Lung (tissue), 12 donors: ENCODE data around the gene ATP6V1F. TPM values are rescaled to one million over a fixed set of nuclear protein-coding genes. Genes with fewer than 3 reads are reported as not detected.
A peak's percentile ranks its signal among the peaks of the same experiment; 100 is the strongest.

Source experiments
- ATAC-seq: fragments of 200-7000 bp; cut with Tn5 transposase; one replicate; pipeline ENCODE4 v1.9.1; 2020; ENCODE audit warnings: moderate number of reproducible peaks; ENCODE audit not compliant: insufficient read depth, low FRiP score
- DNase-seq, 3 donors: peaks; one replicate each; pipeline ENCODE4 v3.0.0-alpha.2; 2013 to 2017
- H3K27ac ChIP-seq, 2 donors: one replicate each; pipeline ENCODE4 v1.5.1; 2013; ENCODE audit warnings: mild to moderate bottlenecking in 2 of 2, moderate library complexity in 2 of 2, control low read depth in 1 of 2, inconsistent platforms in 1 of 2, low read depth in 1 of 2, low read length in 1 of 2
- H3K27me3 ChIP-seq, 3 donors: one replicate each; pipeline ENCODE4 v1.5.1; 2013; ENCODE audit warnings: low read length in 2 of 3; ENCODE audit not compliant: control insufficient read depth in 3 of 3, insufficient read depth in 3 of 3
- H3K36me3 ChIP-seq, 4 donors: one replicate each; pipeline ENCODE4 v1.5.1; 2013; ENCODE audit warnings: low read length in 4 of 4, mild to moderate bottlenecking in 1 of 4, moderate library complexity in 1 of 4; ENCODE audit not compliant: control insufficient read depth in 4 of 4, insufficient read depth in 4 of 4
- H3K4me1 ChIP-seq, 5 donors: one replicate each; pipeline ENCODE4 v1.5.1; 2013; ENCODE audit warnings: low read length in 5 of 5, mild to moderate bottlenecking in 2 of 5, moderate library complexity in 1 of 5; ENCODE audit not compliant: control insufficient read depth in 5 of 5, insufficient read depth in 5 of 5
- H3K4me3 ChIP-seq: one replicate; pipeline ENCODE4 v1.5.1; 2013; ENCODE audit warnings: mild to moderate bottlenecking, control low read depth, moderate library complexity
- H3K9ac ChIP-seq, 2 donors: one replicate each; pipeline ENCODE4 v1.5.1; 2013; ENCODE audit warnings: low read length in 2 of 2, control low read depth in 1 of 2; ENCODE audit not compliant: insufficient read depth in 1 of 2
- H3K9me3 ChIP-seq, 4 donors: one replicate each; pipeline ENCODE4 v1.5.1; 2013; ENCODE audit warnings: low read length in 3 of 4, mild to moderate bottlenecking in 1 of 4, moderate library complexity in 1 of 4; ENCODE audit not compliant: control insufficient read depth in 4 of 4, insufficient read depth in 3 of 4
- WGBS, 2 donors: extraction: QIAGEN DNeasy Blood & Tissue Kit; methylation state at CpG; one replicate each; pipeline ENCODE4 v1.1.7; 2013; 5-methylcytosine and 5-hydroxymethylcytosine counted together
- polyA plus RNA-seq, 2 donors: library from polyadenylated mRNA; stranded (reverse); fragments of 200-250 nt; gene quantifications; one replicate each; pipeline ENCODE4 v1.2.1, GENCODE V29; 2013
- total RNA-seq, 2 donors: library from RNA; depleted of rRNA in 1 of 2; stranded (reverse); fragments of >200 nt in 1 of 2; gene quantifications; one replicate each; pipeline ENCODE4 v1.2.1, GENCODE V29; 2014 to 2021
- TF ChIP-seq, protein P1 (sequence below): IDR thresholded peaks from 2 replicates; pipeline ENCODE4 v1.5.1; 2012; ENCODE audit warnings: mild to moderate bottlenecking; ENCODE audit errors: control extremely low read depth, extremely low read depth
- donor health status: control.
- donor health status: control.
- donor health status: Bipolar disorder and iron deficiency.
- donor health status: healthy.
- donor health status: DM: yes; HTN: yes; CAD: no.

ATP6V1F gene
- total and polyA plus RNA-seq, 4 donors, result 43.9 to 383 (median 225) TPM

DNA sequence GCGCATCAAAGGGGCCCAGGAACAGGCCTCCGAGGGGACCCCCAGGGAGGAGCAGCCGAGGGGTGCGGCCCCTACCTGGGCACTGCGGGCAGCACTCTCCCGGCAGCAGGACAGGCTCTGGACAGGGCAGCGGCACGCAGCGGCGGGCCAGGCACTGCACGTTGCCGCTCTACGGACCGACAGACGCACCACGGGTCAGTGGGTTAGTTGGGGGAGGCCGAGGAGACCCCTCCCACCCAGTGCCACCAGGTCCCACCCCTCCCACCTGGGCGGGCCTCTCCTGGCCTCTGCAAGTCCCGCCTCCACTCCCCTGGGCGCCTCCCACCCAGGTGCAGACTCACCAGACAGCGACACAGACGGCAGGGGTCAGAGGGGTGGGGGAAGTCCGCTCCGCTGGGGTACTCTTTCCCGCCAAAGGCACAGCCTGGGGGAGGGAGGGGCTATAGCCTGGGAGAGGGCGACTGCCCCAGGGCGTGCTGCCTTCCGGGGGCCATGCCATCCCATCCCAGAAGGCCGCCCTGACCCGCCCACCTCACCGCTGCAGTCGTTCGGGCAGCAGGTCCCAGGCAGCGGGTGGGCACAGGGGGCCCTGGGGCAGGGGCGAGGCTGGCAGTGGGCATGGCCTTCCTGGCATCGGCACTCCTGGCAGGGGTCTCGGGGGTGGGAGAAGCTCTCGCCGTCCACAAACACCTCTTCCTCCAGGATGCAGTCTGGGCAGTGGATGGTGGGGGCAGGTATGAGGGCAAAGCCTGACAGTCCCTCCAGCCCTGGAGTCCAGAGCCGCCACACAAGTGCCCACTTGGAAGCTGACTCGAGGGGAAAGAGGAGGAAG is 28.7 kb downstream of the ATP6V1F start:
- H3K4me1 ChIP-seq, result peaks cover 0 to 3% (median 0%) of the 10 kb centered on the region in 5 donors
- peak in 1 of 3 donors; percentile 18 for DNase-seq
- no peak overlapping the region for H3K4me3 ChIP-seq
- 33 to 39% methylated on average over 29 to 41 of the region's 41 CpGs for WGBS, 2 donors
- no peak overlapping the region for H3K27ac ChIP-seq
- no peaks in the 10 kb centered on the region for H3K9me3 ChIP-seq
- TF ChIP-seq, protein P1, sequence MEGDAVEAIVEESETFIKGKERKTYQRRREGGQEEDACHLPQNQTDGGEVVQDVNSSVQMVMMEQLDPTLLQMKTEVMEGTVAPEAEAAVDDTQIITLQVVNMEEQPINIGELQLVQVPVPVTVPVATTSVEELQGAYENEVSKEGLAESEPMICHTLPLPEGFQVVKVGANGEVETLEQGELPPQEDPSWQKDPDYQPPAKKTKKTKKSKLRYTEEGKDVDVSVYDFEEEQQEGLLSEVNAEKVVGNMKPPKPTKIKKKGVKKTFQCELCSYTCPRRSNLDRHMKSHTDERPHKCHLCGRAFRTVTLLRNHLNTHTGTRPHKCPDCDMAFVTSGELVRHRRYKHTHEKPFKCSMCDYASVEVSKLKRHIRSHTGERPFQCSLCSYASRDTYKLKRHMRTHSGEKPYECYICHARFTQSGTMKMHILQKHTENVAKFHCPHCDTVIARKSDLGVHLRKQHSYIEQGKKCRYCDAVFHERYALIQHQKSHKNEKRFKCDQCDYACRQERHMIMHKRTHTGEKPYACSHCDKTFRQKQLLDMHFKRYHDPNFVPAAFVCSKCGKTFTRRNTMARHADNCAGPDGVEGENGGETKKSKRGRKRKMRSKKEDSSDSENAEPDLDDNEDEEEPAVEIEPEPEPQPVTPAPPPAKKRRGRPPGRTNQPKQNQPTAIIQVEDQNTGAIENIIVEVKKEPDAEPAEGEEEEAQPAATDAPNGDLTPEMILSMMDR, result no peak
- H3K36me3 ChIP-seq, result no peaks in the 10 kb centered on the region
- peaks cover 0 to 12% (median 0%) of the 10 kb centered on the region in 3 donors for H3K27me3 ChIP-seq
- ATAC-seq, result peak; percentile 29
- no peak overlapping the region for H3K9ac ChIP-seq

DNA sequence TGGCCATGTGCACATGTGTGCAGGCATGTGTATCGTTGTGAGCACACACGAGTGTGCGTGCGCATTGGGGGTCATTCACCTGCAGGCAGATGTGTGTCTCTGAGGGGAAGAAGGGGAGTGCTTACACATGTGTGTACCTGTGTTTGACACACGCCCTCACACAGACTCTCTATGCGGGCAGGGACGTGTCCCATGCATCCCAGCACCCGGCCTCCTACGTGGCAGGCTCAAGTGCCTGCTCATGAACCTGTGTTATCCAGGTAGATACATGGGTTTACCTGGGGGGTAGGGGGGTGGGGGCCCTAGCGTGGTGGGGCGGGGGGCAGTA is 29.2 kb downstream of the ATP6V1F start:
- DNase-seq, result peak in 1 of 3 donors; percentile 10
- Histone ChIP-seq H3K27me3 (peaks cover 0 to 12% (median 0%) of the 10 kb centered on the region in 3 donors), H3K36me3 (no peaks in the 10 kb centered on the region), H3K27ac (no peak overlapping the region), H3K4me1 (peaks cover 0 to 3% (median 0%) of the 10 kb centered on the region in 5 donors), H3K9ac (no peak overlapping the region), H3K9me3 (no peaks in the 10 kb centered on the region), H3K4me3 (no peak overlapping the region)
- no peak for ATAC-seq
- WGBS, 2 donors, result 75 to 82% methylated on average over 11 of the region's 11 CpGs
- TF ChIP-seq, protein P1, result no peak

DNA sequence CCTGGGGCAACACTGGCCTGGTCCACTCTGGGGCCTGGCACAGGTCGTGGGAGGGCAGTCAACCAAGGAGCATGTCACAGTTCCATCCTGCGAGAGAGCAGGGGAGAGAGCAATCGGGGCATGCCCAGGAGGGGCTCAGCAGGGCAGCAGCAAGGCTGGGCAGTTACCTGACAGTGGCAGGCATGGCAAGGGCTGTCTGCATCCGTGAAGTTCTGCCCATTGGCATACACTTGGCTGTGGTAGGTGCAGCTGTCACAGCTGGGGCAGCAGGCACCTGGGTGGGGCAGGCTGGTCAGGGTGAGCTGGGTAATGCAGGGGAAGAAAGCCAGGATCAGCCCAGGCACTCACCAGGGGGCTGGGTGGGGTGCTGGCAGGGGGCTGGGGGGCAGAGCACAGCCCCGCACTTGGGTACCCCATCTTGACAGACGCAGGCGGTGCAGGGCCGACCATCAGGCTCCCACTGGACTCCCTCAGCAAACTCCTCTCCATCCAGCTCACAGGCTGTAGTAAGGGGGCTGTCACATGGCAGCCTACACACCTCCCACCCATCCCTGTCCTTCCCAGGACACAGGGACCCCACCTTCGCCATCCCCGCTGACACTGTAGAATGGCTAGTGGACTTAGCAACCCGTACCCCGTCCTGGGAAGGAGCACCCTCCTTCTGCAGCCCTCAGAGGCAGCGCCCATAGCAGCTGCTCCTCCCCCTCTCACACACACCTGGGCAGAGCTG is 30.0 kb downstream of the ATP6V1F start:
- Histone ChIP-seq H3K36me3 (no peaks in the 10 kb centered on the region), H3K27ac (no peak overlapping the region), H3K9ac (no peak overlapping the region), H3K4me1 (peaks cover 0 to 3% (median 0%) of the 10 kb centered on the region in 5 donors), H3K4me3 (no peak overlapping the region), H3K9me3 (no peaks in the 10 kb centered on the region), H3K27me3 (peaks cover 0 to 8% (median 0%) of the 10 kb centered on the region in 3 donors)
- WGBS, 2 donors, result 91 to 92% methylated on average over 13 of the region's 13 CpGs
- TF ChIP-seq, protein P1, result no peak
- DNase-seq (peak in 1 of 3 donors; percentile 9), ATAC-seq (no peak)
